Ectodermal cell (in vitro differentiated cells): Measurements from ENCODE around the gene CRYAB.

Experiments used
- H3K27ac ChIP-seq: 2 replicates; pipeline ENCODE4 v1.7.0; 2013; ENCODE audit warnings: mild to moderate bottlenecking, low read depth, low read length; ENCODE audit not compliant: insufficient read depth, poor library complexity, severe bottlenecking
- H3K27me3 ChIP-seq: 2 replicates; pipeline ENCODE4 v1.7.0; 2013; ENCODE audit warnings: mild to moderate bottlenecking, low read length; ENCODE audit not compliant: insufficient read depth, control insufficient read depth, poor library complexity, severe bottlenecking
- H3K36me3 ChIP-seq: one replicate; pipeline ENCODE4 v1.7.0; 2013; ENCODE audit warnings: low read length; ENCODE audit not compliant: control insufficient read depth, insufficient read depth
- H3K4me1 ChIP-seq: one replicate; pipeline ENCODE4 v1.7.0; 2013; ENCODE audit warnings: low read length; ENCODE audit not compliant: control insufficient read depth, insufficient read depth
- H3K4me3 ChIP-seq: 2 replicates; pipeline ENCODE4 v1.7.0; 2013; ENCODE audit warnings: low read depth, low read length, control low read depth; ENCODE audit not compliant: insufficient read depth
- H3K9me3 ChIP-seq: 2 replicates; pipeline ENCODE4 v1.7.0; 2013; ENCODE audit warnings: mild to moderate bottlenecking, low read length, moderate library complexity; ENCODE audit not compliant: control insufficient read depth
- WGBS, 2 experiments: methylation state at CpG; one replicate each; pipeline ENCODE4 v1.1.7; 2013; ENCODE audit warnings: missing lambda C conversion rate in 2 of 2; 5-methylcytosine and 5-hydroxymethylcytosine counted together

Gene CRYAB

DNA sequence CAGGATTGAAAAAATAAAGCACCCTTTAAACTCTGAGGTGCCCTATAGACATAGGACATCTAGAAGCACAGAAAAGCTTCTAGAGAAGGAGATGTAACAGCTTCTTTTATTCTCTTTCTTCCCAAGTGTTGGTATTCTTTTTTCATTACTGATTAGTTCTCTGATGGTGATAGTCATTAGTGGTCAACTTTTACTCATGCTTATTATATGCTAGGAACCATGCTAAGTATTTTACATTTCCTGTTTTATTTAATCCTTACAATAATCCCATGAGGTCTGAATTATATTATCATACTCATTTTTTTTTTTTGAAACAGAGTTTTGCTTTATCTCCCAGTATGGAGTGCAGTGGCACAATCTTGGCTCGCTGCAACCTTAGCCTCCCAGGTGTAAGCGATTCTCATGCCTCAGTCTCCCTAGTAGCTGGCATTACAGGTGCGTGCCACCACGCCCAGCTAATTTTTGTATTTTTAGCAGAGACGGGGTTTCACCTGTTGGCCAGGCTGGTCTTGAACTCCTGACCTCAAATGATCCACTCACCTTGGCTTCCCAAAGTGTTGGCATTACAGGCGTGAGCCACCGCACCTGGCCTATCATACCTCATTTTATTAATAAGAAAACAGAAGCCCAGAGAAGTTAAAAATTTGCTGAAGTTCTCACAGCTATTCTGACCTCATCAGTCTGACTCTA, 10.1 kb upstream of the CRYAB start:
- 92 to 93% methylated on average over 7 of the region's 7 CpGs for WGBS, 2 experiments
- Histone ChIP-seq H3K4me1 (peaks cover 11% of the 10 kb centered on the region), H3K4me3 (no peak overlapping the region), H3K9me3 (no peaks in the 10 kb centered on the region), H3K27ac (no peak overlapping the region), H3K27me3 (no peaks in the 10 kb centered on the region), H3K36me3 (no peaks in the 10 kb centered on the region)

DNA sequence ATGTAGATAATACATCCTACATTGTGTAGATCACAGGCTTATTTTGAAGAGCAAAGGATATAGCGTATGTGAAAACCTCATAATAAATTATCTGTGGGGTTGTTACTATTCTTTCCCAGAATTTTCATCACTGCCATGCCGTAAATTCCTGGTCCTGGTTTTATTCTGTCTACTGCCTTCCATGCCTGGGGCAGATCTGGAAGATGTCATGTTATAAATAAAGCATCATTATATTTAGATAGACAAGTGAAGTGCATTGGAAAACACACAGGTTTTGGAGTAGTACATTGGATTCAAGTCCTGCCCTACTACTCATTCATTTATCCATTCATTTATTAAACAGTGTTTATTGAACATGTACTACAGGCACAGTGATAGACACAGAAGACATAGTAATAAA, 9.3 kb upstream of the CRYAB start:
- Histone ChIP-seq H3K4me1 (peaks cover 5% of the 10 kb centered on the region), H3K9me3 (no peaks in the 10 kb centered on the region), H3K4me3 (no peak overlapping the region), H3K27ac (no peak overlapping the region), H3K27me3 (no peaks in the 10 kb centered on the region), H3K36me3 (no peaks in the 10 kb centered on the region)
- 90 to 100% methylated on average over 2 of the region's 2 CpGs for WGBS, 2 experiments

DNA sequence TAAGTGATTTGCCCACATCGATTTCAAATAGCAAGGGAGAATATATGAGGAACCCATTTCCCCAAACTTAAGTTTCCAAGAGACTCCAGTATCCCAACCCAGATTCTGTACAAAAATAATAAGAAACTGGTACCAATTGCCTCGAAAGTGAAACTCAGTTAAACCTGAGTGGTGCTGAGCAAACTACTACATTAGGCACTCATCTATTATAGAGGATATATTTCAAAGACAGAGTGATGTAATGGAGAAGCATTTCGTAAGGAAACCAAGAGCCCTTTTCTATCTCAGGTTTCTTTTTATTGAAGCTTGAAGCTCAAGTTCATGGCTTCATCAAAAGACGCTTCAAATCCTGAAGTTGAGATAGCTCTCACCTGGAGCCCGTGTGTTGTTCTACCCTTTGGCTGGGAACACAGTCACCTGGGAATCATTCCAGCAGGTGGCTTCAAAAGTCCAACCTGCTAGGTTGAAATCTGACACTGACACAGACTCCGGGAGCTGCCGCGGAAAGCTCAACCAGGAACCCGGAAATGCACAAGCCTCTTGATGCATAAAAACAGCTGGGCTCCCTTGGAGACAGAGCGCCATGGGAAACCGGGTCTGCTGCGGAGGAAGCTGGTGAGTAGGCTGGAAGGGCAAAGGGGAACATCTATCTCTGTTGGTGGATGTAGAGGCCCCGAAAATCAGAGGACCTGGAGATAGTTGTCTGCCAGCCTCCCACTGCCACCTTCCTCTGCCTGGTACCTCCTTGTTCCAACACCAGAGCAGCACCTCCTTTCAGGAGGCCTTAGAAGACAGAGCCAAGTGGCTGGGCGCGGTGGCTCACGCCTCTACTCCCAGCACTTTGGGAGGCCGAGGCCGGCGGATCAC, 7.1 kb upstream of the CRYAB start, which contains the start of gene C11orf52:
Gene C11orf52, plus strand, starts transcription at position 524 of the 867 bp plus-strand sequence. Its CDS starts 60 bp downstream, at position 584.
- Histone ChIP-seq H3K36me3 (no peaks in the 10 kb centered on the region), H3K27me3 (no peaks in the 10 kb centered on the region), H3K9me3 (no peaks in the 10 kb centered on the region), H3K27ac (no peak within 1 kb of the TSS), H3K4me3 (no peak within 1 kb of the TSS), H3K4me1 (peaks cover under 1% of the 10 kb centered on the region)
- WGBS, 2 experiments: 64 to 65% methylated on average over 19 of the region's 19 CpGs

DNA sequence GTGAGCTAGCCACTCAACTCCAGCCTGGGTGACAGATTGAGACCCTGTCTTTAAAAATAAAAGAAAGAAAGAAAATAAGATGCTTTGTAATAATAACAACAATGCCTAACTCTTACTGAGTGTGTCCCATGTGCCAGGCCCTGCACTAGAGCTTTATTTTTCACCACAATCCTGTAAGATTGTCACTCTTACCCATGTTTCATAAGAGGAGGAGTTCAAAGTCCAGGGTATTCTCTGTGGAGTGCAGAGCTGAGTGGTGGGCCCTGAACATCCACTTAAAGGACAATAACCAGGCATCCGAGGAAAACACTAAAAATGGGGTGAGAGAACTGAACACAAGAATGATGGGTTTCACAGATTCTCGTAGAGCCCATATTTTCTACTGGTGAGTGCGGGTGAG, 6.2 kb upstream of the CRYAB start:
- Histone ChIP-seq H3K4me3 (no peak overlapping the region), H3K4me1 (no peaks in the 10 kb centered on the region), H3K27ac (no peak overlapping the region), H3K36me3 (no peaks in the 10 kb centered on the region), H3K27me3 (no peaks in the 10 kb centered on the region), H3K9me3 (no peaks in the 10 kb centered on the region)
- 94 to 96% methylated on average over 3 of the region's 3 CpGs for WGBS, 2 experiments

DNA sequence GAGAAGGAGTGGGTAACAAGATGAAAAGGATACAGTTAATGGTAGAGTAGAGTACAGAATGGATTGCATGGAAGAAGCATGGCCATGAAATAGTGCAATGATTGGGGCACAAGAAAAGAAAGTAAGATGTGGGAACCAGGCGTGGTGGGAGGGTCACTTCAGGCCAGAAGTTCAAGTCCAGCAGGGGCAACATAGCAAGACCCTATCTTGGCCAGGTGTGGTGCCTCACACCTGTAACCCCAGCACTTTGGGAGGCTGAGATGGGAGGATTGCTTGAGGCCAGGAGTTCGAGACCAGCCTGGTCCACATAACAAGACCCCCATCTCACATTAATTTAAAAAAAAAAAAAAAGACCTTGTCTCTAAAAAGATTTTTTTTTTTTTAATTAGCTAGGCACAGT, 5.7 kb upstream of the CRYAB start:
- Histone ChIP-seq H3K27me3 (no peaks in the 10 kb centered on the region), H3K27ac (no peak overlapping the region), H3K4me3 (no peak overlapping the region), H3K4me1 (peaks cover 4% of the 10 kb centered on the region), H3K9me3 (no peaks in the 10 kb centered on the region), H3K36me3 (no peaks in the 10 kb centered on the region)
- WGBS, 2 experiments: 93 to 98% methylated on average over 1 to 2 of the region's 2 CpGs

DNA sequence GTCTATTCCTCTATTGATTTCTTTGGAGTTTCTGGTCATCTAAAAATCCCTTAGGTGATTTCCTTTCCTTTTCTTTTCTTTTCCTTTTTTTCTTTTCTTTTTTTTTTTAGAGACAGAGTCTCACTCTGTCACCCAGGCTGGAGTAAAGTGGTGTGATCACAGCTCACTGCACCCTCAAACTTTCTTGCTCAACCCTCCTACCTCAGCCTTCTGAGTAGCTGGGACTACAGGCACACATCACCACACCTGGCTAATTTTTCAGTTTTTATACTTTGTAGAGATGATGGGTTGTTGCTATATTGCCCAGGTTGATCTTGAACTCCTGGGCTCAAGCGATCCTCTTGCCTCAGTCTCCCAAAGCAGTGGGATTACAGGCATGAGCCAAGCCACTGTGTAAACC, 5.2 kb upstream of the CRYAB start:
- 95 to 96% methylated on average over 1 of the region's 1 CpG for WGBS, 2 experiments

DNA sequence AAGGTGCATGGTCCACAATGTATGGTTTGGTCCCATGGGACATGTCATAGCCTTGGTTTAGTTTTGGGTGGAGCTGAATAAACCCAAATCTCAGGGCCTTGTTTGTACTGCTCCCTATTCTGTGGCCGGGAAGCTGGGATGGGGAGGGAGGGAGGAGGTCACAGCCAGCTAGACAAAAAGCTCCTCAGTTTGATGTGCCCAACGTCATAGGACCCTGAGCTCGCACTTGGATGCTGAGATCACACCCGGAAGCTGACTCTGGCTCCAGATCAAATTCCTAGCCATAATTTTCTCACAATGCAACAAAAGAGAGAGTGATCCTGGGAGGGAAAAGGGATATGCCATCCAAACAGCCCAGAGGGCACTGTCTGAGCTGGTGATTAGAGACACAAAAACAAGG, 2.4 kb upstream of the CRYAB start:
- Histone ChIP-seq H3K27me3 (no peaks in the 10 kb centered on the region), H3K4me3 (no peak overlapping the region), H3K36me3 (no peaks in the 10 kb centered on the region), H3K4me1 (peaks cover 14% of the 10 kb centered on the region), H3K9me3 (no peaks in the 10 kb centered on the region), H3K27ac (no peak overlapping the region)
- WGBS, 2 experiments: 88% methylated on average over 4 of the region's 4 CpGs

More for the DNA sequence above, 5.2 kb upstream of the CRYAB start:
- Histone ChIP-seq H3K27ac (no peak overlapping the region), H3K27me3 (no peaks in the 10 kb centered on the region), H3K36me3 (no peaks in the 10 kb centered on the region), H3K4me3 (no peak overlapping the region), H3K4me1 (peaks cover 9% of the 10 kb centered on the region), H3K9me3 (no peaks in the 10 kb centered on the region)

DNA sequence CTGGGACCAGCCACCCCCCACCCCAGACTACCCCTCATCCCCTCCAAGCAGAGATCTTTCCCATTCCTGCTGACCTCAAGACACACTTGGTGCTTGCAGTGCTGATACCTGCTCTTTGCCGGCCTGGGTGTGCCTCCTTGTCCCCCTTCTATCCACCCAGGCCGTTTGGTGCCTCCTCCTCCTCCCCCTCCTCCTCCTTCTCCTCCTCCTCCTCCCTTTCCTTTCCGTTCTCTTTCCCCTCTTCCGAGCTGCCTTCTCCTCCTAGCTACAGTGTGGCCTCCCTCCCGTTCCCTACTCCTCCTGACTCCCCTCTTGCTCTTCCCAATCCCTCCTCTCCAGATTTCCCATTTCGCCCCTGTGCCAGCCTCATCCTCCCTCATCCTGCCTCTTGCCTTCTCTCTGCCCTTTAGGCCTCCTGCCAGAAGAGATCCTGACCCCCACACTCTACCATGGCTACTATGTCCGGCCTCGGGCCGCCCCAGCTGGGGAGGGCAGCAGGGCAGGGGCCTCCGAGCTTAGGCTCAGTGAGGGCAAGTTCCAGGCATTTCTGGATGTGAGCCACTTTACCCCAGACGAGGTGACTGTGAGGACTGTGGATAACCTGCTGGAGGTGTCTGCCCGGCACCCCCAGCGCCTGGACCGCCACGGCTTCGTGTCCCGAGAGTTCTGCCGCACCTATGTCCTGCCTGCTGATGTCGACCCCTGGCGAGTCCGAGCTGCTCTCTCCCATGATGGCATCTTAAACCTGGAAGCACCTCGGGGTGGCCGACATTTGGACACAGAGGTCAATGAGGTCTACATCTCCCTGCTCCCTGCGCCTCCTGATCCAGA, 1.7 kb upstream of the CRYAB start:
- Histone ChIP-seq H3K27ac (no peak overlapping the region), H3K4me3 (no peak overlapping the region), H3K4me1 (peaks cover 14% of the 10 kb centered on the region), H3K27me3 (no peaks in the 10 kb centered on the region), H3K36me3 (no peaks in the 10 kb centered on the region), H3K9me3 (no peaks in the 10 kb centered on the region)
- 88 to 89% methylated on average over 24 of the region's 24 CpGs for WGBS, 2 experiments

DNA sequence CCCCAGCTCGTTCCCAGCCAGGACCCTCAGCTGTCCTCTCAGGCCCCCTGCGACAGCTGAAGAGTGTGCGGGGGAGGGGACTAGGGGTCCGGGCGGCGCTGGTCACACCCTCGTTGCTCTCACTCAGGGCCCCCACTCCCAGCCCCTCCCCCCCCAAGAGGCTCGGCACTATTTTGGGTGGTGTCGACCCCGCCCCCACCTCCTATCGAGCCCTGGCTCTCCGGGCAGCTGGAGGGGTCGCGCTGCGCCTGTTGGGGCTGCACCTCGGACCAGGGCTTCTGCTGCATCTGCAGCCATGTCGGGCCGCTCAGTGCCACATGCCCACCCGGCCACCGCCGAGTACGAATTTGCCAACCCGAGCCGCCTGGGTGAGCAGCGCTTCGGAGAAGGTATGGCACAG, 965 bp upstream of the CRYAB start, which contains the start of gene HSPB2:
Gene HSPB2, plus strand, starts transcription at position 200 of the 400 bp plus-strand sequence. Its CDS starts 96 bp downstream, at position 296.
- WGBS, 2 experiments: 83% methylated on average over 26 of the region's 26 CpGs

More for the DNA sequence above, 965 bp upstream of the CRYAB start, which contains the start of gene HSPB2:
- peak within 1 kb of the TSS; percentile 32 for H3K27ac ChIP-seq
- no peaks in the 10 kb centered on the region for H3K36me3 ChIP-seq
- no peak within 1 kb of the TSS for H3K4me3 ChIP-seq
- no peaks in the 10 kb centered on the region for H3K27me3 ChIP-seq
- H3K9me3 ChIP-seq: no peaks in the 10 kb centered on the region
- H3K4me1 ChIP-seq: peaks cover 14% of the 10 kb centered on the region
